ENCODE data around the gene NABP2. TPM values are rescaled to one million over a fixed set of nuclear protein-coding genes. Genes with fewer than 3 reads are reported as not detected.

The NABP2 gene
- total RNA-seq, 1 donor = 26.8 TPM

DNA sequence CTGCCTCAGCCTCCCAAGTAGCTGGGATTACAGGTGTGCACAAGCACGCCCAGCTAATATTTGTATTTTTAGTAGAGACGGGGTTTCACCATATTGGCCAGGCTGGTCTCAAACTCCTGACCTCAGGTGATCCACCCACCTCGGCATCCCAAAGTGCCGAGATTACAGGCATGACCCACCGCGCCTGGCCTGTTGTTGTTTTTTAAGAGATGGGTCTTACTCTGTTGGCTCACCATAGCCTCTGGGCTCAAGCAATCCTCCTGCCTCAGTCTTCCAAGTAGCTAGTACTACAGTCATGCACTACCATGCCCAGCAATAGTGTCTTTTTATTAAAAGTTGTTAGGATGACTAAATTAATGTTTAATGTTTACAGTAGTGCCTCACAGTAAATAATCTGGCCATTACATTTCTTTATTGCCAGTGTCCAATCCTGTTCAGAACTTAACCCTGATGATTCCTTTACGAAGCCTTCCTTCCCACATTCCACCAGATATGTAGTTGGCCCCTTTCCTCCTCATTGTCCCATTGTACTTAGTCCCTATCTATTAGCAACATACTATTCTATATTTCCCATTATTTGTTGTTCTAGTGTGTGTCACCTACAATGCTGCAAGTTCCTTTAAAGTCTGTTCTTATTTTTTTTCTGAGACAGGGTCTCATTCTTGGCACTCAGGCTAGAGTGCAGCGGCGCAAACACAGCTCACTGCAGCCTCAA lies 26.1 kb upstream of the NABP2 start:
- Histone ChIP-seq H2AFZ (ENCODE audit: low read length) (no peak overlapping the region), H3K27ac (ENCODE audit: low read depth, low read length) (no peak overlapping the region), H3K4me2 (ENCODE audit: insufficient read depth, low read length) (no peak overlapping the region), H3K4me3 (ENCODE audit: insufficient read depth, low read length) (no peak overlapping the region), H3K4me1 (ENCODE audit: insufficient read depth, low read length) (peaks cover 9% of the 10 kb centered on the region), H3K27me3 (ENCODE audit: insufficient read depth, low read length) (no peaks in the 10 kb centered on the region), H3K9me3 (ENCODE audit: low read depth, low read length) (no peaks in the 10 kb centered on the region), H3K79me2 (ENCODE audit: insufficient read depth, low read length) (no peaks in the 10 kb centered on the region), H4K20me1 (ENCODE audit: insufficient read depth, low read length) (no peaks in the 10 kb centered on the region), H3K36me3 (ENCODE audit: insufficient read depth, low read length) (no peaks in the 10 kb centered on the region)
- DNase-seq (ENCODE audit: insufficient read length, low spot score, missing footprints) = peak; percentile 17
- TF ChIP-seq, protein P1, sequence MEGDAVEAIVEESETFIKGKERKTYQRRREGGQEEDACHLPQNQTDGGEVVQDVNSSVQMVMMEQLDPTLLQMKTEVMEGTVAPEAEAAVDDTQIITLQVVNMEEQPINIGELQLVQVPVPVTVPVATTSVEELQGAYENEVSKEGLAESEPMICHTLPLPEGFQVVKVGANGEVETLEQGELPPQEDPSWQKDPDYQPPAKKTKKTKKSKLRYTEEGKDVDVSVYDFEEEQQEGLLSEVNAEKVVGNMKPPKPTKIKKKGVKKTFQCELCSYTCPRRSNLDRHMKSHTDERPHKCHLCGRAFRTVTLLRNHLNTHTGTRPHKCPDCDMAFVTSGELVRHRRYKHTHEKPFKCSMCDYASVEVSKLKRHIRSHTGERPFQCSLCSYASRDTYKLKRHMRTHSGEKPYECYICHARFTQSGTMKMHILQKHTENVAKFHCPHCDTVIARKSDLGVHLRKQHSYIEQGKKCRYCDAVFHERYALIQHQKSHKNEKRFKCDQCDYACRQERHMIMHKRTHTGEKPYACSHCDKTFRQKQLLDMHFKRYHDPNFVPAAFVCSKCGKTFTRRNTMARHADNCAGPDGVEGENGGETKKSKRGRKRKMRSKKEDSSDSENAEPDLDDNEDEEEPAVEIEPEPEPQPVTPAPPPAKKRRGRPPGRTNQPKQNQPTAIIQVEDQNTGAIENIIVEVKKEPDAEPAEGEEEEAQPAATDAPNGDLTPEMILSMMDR (IDR thresholded peaks at IDR 0.05; ENCODE audit: extremely low read depth, low read depth, low read length) = no peak

GRCh38 chr12:56198836-56199235 lies 25.3 kb upstream of the NABP2 start:
- Histone ChIP-seq H3K27me3 (ENCODE audit: insufficient read depth, low read length) (no peaks in the 10 kb centered on the region), H3K9me3 (ENCODE audit: low read depth, low read length) (no peaks in the 10 kb centered on the region), H3K4me1 (ENCODE audit: insufficient read depth, low read length) (peaks cover 9% of the 10 kb centered on the region), H3K4me3 (ENCODE audit: insufficient read depth, low read length) (no peak overlapping the region), H3K4me2 (ENCODE audit: insufficient read depth, low read length) (no peak overlapping the region), H2AFZ (ENCODE audit: low read length) (no peak overlapping the region), H4K20me1 (ENCODE audit: insufficient read depth, low read length) (no peaks in the 10 kb centered on the region), H3K27ac (ENCODE audit: low read depth, low read length) (no peak overlapping the region), H3K36me3 (ENCODE audit: insufficient read depth, low read length) (no peaks in the 10 kb centered on the region), H3K79me2 (ENCODE audit: insufficient read depth, low read length) (no peaks in the 10 kb centered on the region)
- no peak for DNase-seq (ENCODE audit: insufficient read length, low spot score, missing footprints)
- TF ChIP-seq, protein P1 (IDR thresholded peaks at IDR 0.05; ENCODE audit: extremely low read depth, low read depth, low read length) = no peak

GRCh38 chr12:56202366-56202765 lies 21.8 kb upstream of the NABP2 start:
- Histone ChIP-seq H3K4me2 (ENCODE audit: insufficient read depth, low read length) (no peak overlapping the region), H3K27ac (ENCODE audit: low read depth, low read length) (no peak overlapping the region), H2AFZ (ENCODE audit: low read length) (no peak overlapping the region), H3K4me3 (ENCODE audit: insufficient read depth, low read length) (no peak overlapping the region), H3K9me3 (ENCODE audit: low read depth, low read length) (no peaks in the 10 kb centered on the region), H3K27me3 (ENCODE audit: insufficient read depth, low read length) (no peaks in the 10 kb centered on the region), H3K79me2 (ENCODE audit: insufficient read depth, low read length) (no peaks in the 10 kb centered on the region), H4K20me1 (ENCODE audit: insufficient read depth, low read length) (peaks cover 12% of the 10 kb centered on the region), H3K4me1 (ENCODE audit: insufficient read depth, low read length) (peaks cover 12% of the 10 kb centered on the region), H3K36me3 (ENCODE audit: insufficient read depth, low read length) (peaks cover 30% of the 10 kb centered on the region)
- TF ChIP-seq, protein P1 (IDR thresholded peaks at IDR 0.05; ENCODE audit: extremely low read depth, low read depth, low read length) = no peak
- no peak for DNase-seq (ENCODE audit: insufficient read length, low spot score, missing footprints)

- DNase-seq (ENCODE audit: insufficient read length, low spot score, missing footprints) = peak; percentile 4
- Histone ChIP-seq H3K9me3 (ENCODE audit: low read depth, low read length) (no peaks in the 10 kb centered on the region), H4K20me1 (ENCODE audit: insufficient read depth, low read length) (peaks cover 13% of the 10 kb centered on the region), H2AFZ (ENCODE audit: low read length) (no peak overlapping the region), H3K36me3 (ENCODE audit: insufficient read depth, low read length) (peaks cover 35% of the 10 kb centered on the region), H3K4me1 (ENCODE audit: insufficient read depth, low read length) (peaks cover 11% of the 10 kb centered on the region), H3K27ac (ENCODE audit: low read depth, low read length) (no peak overlapping the region), H3K27me3 (ENCODE audit: insufficient read depth, low read length) (no peaks in the 10 kb centered on the region), H3K4me2 (ENCODE audit: insufficient read depth, low read length) (no peak overlapping the region), H3K79me2 (ENCODE audit: insufficient read depth, low read length) (no peaks in the 10 kb centered on the region), H3K4me3 (ENCODE audit: insufficient read depth, low read length) (no peak overlapping the region)
- TF ChIP-seq, protein P1 (IDR thresholded peaks at IDR 0.05; ENCODE audit: extremely low read depth, low read depth, low read length) = no peak
These were observed 21.3 kb upstream of the NABP2 start for GRCh38 chr12:56202838-56203237.
